Lower lobe of right lung (tissue), 2 donors: Measurements from ENCODE around the gene NOL9. TPM values are rescaled to one million over a fixed set of nuclear protein-coding genes. Genes with fewer than 3 reads are reported as not detected.

Experiments used
- ATAC-seq, 2 donors: fragments of 200-7000 bp; cut with Tn5 transposase; one replicate each; pipeline ENCODE4 v1.9.1; 2020 to 2022; ENCODE audit warnings: mild to moderate bottlenecking in 2 of 2, moderate library complexity in 2 of 2
- DNase-seq: peaks from one replicate; pipeline ENCODE4 v3.0.0-alpha.2; 2020
- H3K27ac ChIP-seq: fragments of 200-600 bp; one replicate; pipeline ENCODE4 v1.8.0; 2022
- H3K27me3 ChIP-seq: fragments of 200-600 bp; one replicate; pipeline ENCODE4 v1.8.0; 2022; ENCODE audit warnings: low read depth
- H3K36me3 ChIP-seq: fragments of 200-600 bp; one replicate; pipeline ENCODE4 v1.8.0; 2022; ENCODE audit warnings: mild to moderate bottlenecking
- H3K4me1 ChIP-seq: fragments of 200-600 bp; one replicate; pipeline ENCODE4 v1.8.0; 2022
- H3K4me3 ChIP-seq: fragments of 200-600 bp; one replicate; pipeline ENCODE4 v1.8.0; 2022; ENCODE audit warnings: mild to moderate bottlenecking
- H3K9me3 ChIP-seq: fragments of 200-600 bp; one replicate; pipeline ENCODE4 v1.8.0; 2022
- intact Hi-C: fragments of 100-400 bp; cut with DNase I; formaldehyde crosslinking; loops from one replicate; pipeline ENCODE4 v1.11.0; 2022
- total RNA-seq: library from RNA; stranded (reverse); fragmentation: NEBNext Ultra II Directional; extraction: Animal tissue kit (Norgen Biotek cat#: 25700); gene quantifications from one replicate; pipeline ENCODE4 v1.2.1, GENCODE V29; 2021
- TF ChIP-seq, protein P1 (sequence below): fragments of 200-600 bp; IDR thresholded peaks from one replicate; pipeline ENCODE4 v1.8.0; 2022; ENCODE audit warnings: antibody characterized with exemption, mild to moderate bottlenecking
- donor health status: DM: no; HTN: yes; CAD: no; lungs with severe emphysema.

NOL9 gene
- total RNA-seq, 1 donor from 2014 or later = 19.4 TPM

DNA sequence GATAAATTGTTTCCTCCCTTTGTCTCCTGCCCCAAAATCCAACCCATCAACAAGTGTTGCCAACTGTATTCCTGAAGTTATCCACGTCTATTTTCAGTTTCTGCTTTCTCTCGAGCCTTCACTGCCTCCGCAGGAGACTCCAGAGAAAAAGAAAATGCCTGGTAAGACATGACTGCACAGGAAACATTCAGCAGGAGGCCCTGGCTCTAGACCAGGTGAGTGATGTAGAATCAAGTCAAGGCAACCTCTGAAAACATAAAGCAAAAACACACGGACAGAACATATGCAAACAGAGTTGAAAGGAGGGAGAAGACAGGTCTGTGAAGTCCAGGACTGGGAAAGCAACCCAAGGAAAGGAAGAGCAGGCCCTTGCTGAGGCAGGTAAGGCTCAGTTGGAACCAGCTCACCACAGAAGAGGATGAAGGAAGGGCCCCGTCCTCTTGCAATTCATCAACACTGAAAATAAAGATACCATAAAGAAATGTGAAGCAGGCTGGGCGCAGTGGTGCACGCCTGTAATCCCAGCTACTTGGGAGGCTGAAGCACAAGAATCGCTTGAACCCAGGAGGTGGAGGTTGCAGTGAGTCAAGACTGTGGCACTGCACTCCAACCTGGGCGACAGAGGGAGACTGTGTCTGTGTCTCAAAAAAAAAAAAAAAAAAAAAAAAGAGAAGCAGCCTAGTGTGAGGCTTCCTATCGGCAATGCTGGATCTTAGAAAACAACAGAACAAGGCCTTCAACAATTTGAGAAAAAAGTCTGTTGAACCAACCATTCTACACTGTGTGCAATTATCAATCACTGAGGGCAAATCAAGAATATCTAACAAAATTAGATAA, 8.8 kb downstream of the NOL9 start:
- Histone ChIP-seq H3K4me1 (peaks cover 15% of the 10 kb centered on the region), H3K4me3 (no peak overlapping the region), H3K27ac (no peak overlapping the region), H3K9me3 (no peaks in the 10 kb centered on the region), H3K36me3 (peaks cover 95% of the 10 kb centered on the region), H3K27me3 (no peaks in the 10 kb centered on the region)
- DNase-seq (no peak), ATAC-seq (no peak)
- intact Hi-C loops = no loop called here
- TF ChIP-seq, protein P1, sequence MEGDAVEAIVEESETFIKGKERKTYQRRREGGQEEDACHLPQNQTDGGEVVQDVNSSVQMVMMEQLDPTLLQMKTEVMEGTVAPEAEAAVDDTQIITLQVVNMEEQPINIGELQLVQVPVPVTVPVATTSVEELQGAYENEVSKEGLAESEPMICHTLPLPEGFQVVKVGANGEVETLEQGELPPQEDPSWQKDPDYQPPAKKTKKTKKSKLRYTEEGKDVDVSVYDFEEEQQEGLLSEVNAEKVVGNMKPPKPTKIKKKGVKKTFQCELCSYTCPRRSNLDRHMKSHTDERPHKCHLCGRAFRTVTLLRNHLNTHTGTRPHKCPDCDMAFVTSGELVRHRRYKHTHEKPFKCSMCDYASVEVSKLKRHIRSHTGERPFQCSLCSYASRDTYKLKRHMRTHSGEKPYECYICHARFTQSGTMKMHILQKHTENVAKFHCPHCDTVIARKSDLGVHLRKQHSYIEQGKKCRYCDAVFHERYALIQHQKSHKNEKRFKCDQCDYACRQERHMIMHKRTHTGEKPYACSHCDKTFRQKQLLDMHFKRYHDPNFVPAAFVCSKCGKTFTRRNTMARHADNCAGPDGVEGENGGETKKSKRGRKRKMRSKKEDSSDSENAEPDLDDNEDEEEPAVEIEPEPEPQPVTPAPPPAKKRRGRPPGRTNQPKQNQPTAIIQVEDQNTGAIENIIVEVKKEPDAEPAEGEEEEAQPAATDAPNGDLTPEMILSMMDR = no peak

DNA sequence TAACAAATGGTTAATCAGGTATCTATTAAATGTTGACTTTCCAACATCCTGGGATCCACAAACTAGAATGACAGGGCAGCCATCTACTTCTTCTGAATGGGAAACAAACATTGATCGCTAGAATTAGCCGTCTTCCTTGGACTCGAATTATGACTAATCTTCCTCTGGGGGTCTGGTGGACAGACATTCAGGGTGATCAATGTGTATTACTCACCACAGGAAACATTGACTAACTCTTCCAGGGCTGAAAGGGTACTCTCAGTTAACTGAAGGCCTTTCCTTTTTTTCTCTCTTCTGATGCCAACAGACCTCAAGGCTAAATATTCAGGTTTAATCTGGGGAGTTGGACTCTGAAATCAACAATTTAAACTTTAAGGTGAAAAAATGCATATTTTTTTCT, 9.5 kb downstream of the NOL9 start:
- no peak for ATAC-seq
- no peaks in the 10 kb centered on the region for H3K27me3 ChIP-seq
- TF ChIP-seq, protein P1 = no peak
- no peak for DNase-seq
- no peak overlapping the region for H3K4me3 ChIP-seq
- peaks cover 92% of the 10 kb centered on the region for H3K36me3 ChIP-seq
- no peaks in the 10 kb centered on the region for H3K9me3 ChIP-seq
- peaks cover 15% of the 10 kb centered on the region for H3K4me1 ChIP-seq
- no peak overlapping the region for H3K27ac ChIP-seq
- intact Hi-C loops = no loop called here

DNA sequence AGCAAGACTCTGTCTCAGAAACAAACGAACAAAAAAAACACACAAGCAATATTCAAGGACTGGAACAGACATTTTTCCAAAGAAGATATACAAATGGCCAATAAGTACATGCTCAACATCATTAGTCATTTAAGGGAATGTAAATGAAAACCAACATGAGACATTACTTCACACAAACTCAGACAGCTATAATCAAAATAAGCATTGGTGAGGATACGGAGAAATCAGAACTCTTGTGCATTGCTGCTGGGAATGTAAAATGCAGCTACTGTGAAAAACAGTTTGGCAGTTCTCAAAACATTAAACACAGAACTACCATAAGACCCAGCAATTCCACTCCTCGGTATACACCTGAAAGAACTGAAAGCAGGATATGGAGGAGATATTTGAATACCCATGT, 15.4 kb downstream of the NOL9 start:
- DNase-seq (no peak), ATAC-seq (no peak)
- no peak overlapping the region for H3K27ac ChIP-seq
- no peaks in the 10 kb centered on the region for H3K4me1 ChIP-seq
- no peaks in the 10 kb centered on the region for H3K27me3 ChIP-seq
- no peaks in the 10 kb centered on the region for H3K9me3 ChIP-seq
- no peak overlapping the region for H3K4me3 ChIP-seq
- TF ChIP-seq, protein P1 = no peak
- intact Hi-C loops = no loop called here
- peaks cover 59% of the 10 kb centered on the region for H3K36me3 ChIP-seq

DNA sequence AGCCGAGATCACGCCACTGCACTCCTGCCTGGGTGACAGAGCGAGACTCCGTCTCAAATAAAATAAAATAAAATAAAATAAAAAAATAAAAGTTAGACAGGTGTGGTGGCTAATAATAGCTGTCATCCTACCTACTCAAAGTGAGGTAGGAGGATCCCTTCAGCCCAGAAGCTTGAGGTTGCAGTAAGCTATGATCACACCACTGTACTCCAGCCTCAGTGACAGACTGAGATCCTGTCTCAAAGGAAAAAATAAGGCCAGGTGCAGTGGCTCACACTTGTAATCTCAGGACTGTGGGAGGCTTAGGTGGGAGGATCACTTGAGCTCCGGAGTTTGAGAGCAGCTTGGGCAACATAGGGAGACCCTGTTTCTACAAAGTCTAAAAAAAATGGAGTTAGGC, 18.0 kb downstream of the NOL9 start:
- Histone ChIP-seq H3K4me1 (no peaks in the 10 kb centered on the region), H3K27me3 (no peaks in the 10 kb centered on the region), H3K4me3 (no peak overlapping the region), H3K27ac (no peak overlapping the region), H3K9me3 (no peaks in the 10 kb centered on the region), H3K36me3 (peaks cover 63% of the 10 kb centered on the region)
- intact Hi-C loops = no loop called here
- ATAC-seq = no peak
- TF ChIP-seq, protein P1 = no peak
- DNase-seq = no peak

DNA sequence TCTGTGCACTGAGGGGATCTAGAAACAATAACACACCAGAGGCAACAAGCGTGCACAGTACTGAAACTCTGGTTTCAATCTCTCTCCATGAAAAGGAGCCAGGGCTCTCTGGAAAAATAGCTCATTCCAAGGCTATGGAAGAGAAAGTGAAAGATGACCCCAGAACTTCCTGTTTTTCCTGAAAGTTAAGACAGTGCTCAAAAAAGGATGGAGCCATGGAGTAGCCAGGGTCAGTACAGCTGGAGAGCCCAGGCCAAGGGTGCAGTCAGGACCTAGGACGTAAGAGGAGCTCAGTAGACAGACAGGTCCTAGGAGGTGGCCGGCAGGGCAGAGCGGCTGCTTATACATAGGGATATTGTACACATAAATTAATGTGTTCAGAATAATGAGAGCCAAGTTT, 19.1 kb downstream of the NOL9 start:
- TF ChIP-seq, protein P1 = no peak
- Histone ChIP-seq H3K27ac (no peak overlapping the region), H3K9me3 (no peaks in the 10 kb centered on the region), H3K4me3 (no peak overlapping the region), H3K36me3 (peaks cover 63% of the 10 kb centered on the region), H3K27me3 (no peaks in the 10 kb centered on the region), H3K4me1 (no peaks in the 10 kb centered on the region)
- no peak for ATAC-seq
- intact Hi-C loops = no loop called here
- peak; percentile 37 for DNase-seq
